ENCODE data around the gene FAM219A. TPM values are rescaled to one million over a fixed set of nuclear protein-coding genes. Genes with fewer than 3 reads are reported as not detected.

The FAM219A gene
- total RNA-seq, 2 experiments from 2014 or later: 11.7 to 13.4 TPM

DNA sequence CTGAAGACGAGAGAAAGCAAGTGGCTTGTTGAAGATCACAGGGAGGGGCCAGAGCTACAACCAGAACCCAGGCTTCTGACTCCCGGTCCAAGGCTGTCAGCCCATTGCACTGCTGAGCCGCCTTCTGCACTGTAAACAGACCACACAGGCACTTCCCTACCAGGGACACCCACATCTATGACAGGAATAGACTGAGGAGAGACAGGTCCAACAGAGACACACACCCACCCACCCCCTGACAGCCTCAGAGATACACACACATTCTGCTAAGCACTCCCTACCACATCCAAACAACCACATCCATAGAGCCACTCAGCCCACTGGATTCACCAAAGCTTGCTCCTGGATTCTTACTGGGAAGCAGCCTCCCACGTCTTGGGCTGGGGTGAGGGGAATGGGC, 58.6 kb downstream of the FAM219A start:
- H3K4me3 Mint-ChIP-seq: no peak overlapping the region
- ATAC-seq (ENCODE audit: low read depth) (no peak), DNase-seq (no peak)
- POLR2A ChIA-PET: no interaction called here
- H3K27ac Mint-ChIP-seq: no peak overlapping the region
- no peaks in the 10 kb centered on the region for H3K27me3 Mint-ChIP-seq
- no peaks in the 10 kb centered on the region for H3K4me1 Mint-ChIP-seq
- H3K9me3 Mint-ChIP-seq: no peaks in the 10 kb centered on the region
- H3K36me3 Mint-ChIP-seq: no peaks in the 10 kb centered on the region

DNA sequence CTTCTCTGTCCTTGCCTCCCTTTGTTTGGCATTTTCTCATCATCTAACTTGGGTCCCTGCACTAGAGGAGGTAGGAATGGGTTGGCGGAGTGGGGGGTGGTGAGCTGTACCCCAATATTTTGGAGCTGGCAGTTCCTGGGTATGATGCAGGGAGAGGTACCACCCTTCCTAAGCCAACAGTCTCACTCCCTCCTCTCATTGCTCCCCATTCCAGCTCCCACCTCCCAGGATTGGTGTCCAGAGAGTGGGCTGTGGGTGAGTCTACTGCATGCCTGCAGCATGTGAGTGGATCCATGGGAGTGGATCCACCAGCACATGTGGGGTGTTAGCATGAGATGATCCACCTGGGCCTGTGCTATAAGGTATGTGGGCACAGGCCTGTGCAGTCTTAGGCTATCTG, 59.5 kb downstream of the FAM219A start:
- POLR2A ChIA-PET: no interaction called here

DNA sequence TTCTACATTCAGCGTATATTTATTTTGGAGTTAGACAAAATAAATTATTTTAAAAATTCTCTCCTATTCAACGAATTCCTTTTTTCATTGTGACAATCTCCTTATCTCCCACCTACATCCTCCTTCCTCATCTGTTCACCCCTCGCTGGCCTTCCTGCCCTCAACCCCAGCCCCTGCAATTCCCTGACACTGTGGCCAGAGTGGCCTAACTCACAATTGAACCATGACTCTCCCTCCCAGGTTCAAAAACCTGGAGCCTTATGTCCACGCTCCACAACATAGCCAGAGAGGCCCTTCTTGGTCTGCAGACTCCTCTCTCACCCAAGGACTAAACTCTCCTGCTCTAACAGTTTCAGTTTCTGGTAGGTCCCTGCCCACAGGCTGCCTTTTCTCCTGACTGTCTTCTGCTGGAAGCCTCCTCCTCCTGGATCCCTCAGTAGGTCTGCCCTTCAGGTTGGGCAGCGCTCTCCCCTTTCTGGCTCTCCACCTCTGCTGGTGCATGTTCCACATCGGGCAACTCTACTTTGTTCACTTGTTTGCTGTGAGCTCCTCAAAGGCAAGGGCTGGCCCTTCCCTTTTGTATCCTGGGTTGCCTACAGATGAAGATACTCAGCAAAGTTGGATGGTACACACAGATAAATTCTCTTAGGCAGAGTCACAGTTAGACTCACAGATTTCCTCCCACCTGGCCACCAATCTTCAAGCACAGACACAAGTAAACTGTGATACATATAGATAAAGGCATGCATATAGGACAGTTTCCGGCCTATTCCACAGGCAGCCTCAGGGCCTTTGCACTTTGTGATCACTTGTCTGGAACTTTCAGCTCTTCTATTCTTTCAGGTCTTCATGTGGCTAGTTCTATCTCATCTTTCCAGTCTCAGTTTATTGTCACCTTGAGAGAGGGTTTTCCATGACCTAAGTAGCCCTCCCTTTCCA, 61.8 kb downstream of the FAM219A start:
- H3K36me3 Mint-ChIP-seq: no peaks in the 10 kb centered on the region
- POLR2A ChIA-PET: no interaction called here
- peaks cover 4% of the 10 kb centered on the region for H3K4me1 Mint-ChIP-seq
- H3K27me3 Mint-ChIP-seq: peaks cover 9% of the 10 kb centered on the region
- no peak for ATAC-seq (ENCODE audit: low read depth)
- no peak overlapping the region for H3K4me3 Mint-ChIP-seq
- H3K27ac Mint-ChIP-seq: no peak overlapping the region
- H3K9me3 Mint-ChIP-seq: no peaks in the 10 kb centered on the region
- DNase-seq: no peak

More for the DNA sequence above, 59.5 kb downstream of the FAM219A start:
- Mint-ChIP-seq H3K36me3 (no peaks in the 10 kb centered on the region), H3K4me3 (no peak overlapping the region), H3K27ac (no peak overlapping the region), H3K4me1 (no peaks in the 10 kb centered on the region), H3K9me3 (no peaks in the 10 kb centered on the region), H3K27me3 (no peaks in the 10 kb centered on the region)
- DNase-seq (no peak), ATAC-seq (ENCODE audit: low read depth) (no peak)

DNA sequence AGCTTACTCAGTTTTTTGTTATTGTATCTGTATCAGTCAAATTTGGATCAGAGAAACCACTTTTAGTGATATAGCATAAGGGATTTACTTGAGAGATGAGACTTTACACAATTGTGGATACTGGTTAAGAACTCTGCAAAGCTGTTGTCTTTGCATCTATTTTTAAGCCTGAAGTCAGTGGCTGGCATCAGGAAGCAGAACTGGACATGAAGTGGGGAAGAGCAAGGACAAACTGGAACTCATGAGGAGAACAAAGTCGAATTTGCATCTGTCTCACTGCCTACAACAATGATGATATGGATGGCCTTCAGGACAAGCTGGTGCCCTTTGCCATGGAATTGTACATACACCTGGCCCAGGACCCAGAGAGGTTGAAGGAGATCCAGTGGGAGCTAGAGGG, 65.9 kb downstream of the FAM219A start:
- POLR2A ChIA-PET: no interaction called here
- peaks cover 19% of the 10 kb centered on the region for H3K27me3 Mint-ChIP-seq
- no peak overlapping the region for H3K27ac Mint-ChIP-seq
- no peak for DNase-seq
- ATAC-seq (ENCODE audit: low read depth): no peak
- H3K9me3 Mint-ChIP-seq: no peaks in the 10 kb centered on the region
- peaks cover 4% of the 10 kb centered on the region for H3K4me1 Mint-ChIP-seq
- H3K4me3 Mint-ChIP-seq: no peak overlapping the region
- no peaks in the 10 kb centered on the region for H3K36me3 Mint-ChIP-seq

DNA sequence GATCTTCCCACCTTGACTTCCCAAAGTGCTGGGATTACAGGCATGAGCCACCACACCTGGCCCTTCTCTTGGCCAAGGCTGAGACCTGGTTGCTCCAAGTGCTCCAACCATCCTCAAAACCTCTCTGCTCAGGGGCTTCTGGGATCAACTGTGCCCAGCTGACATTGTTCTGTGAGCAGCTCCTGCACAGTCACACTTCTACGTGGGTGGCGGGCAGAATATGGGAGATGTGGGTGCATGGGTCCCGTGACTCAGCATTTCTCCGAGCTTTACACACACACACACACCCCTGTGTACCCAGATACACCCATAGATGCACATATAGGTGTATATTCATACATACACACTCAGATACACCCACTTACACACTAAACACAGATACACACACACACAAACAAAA, 71.1 kb downstream of the FAM219A start:
- Mint-ChIP-seq H3K27ac (no peak overlapping the region), H3K9me3 (no peaks in the 10 kb centered on the region), H3K27me3 (peaks cover 14% of the 10 kb centered on the region), H3K36me3 (no peaks in the 10 kb centered on the region), H3K4me3 (no peak overlapping the region), H3K4me1 (peaks cover 7% of the 10 kb centered on the region)
- no peak for ATAC-seq (ENCODE audit: low read depth)
- no peak for DNase-seq
- POLR2A ChIA-PET: no interaction called here

DNA sequence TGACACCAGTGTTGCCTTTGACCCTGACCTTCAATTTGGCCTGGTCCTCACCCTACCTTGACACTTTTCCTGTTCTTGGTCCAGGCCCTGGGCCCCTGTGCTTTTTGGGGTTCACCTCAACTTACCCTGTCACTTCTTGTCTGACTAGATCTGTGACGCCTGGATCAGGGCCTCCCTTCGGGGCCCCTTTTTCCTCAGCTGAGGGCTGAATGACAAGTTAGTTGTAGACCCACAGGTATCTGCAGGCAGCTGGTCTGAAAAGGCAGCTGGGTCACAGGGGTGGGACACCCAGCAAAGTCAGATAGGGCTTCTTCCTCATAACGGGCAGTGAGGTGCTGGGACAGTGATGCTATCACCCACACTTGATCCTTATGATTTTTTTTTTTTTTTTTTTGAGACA, 71.7 kb downstream of the FAM219A start:
- no peak for DNase-seq
- H3K4me3 Mint-ChIP-seq: no peak overlapping the region
- H3K4me1 Mint-ChIP-seq: peaks cover 4% of the 10 kb centered on the region
- ATAC-seq (ENCODE audit: low read depth): no peak
- peaks cover 13% of the 10 kb centered on the region for H3K27me3 Mint-ChIP-seq
- POLR2A ChIA-PET: no interaction called here
- H3K27ac Mint-ChIP-seq: no peak overlapping the region
- no peaks in the 10 kb centered on the region for H3K9me3 Mint-ChIP-seq
- H3K36me3 Mint-ChIP-seq: no peaks in the 10 kb centered on the region

DNA sequence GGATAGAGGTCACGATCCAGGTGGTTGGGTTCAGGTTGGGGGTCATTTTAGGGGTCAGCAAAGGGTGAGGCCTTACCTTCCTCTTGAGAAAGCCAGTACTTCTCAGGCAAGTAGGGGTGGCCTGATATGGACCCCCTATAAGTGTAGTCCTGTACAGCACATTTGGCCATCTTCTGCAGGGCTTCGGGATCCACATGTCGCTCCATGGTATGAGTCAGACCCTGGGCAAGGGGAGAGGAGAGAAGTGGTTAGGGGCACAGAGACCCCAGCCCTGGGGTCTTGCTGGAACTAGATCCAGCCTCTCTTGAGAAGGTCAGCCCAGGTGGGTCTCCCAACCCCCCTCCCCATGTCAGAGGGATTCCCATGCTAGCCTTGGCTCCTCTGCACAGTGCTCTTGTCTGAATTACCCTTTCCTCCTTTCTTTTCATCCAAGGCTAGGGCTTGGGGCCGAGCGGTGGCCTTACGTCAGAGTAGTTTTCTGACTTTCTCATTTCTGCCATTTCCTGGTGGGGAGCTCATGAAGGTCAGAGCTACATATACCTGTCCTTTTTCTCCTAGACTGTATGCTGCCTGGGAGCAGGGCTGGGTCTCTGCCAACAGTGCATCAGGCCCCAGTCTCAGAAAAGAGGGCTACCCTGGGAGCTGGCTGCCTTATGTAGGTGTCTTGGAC, 72.7 kb downstream of the FAM219A start:
- DNase-seq (no peak), ATAC-seq (ENCODE audit: low read depth) (no peak)
- no peak overlapping the region for H3K27ac Mint-ChIP-seq
- no peaks in the 10 kb centered on the region for H3K36me3 Mint-ChIP-seq
- POLR2A ChIA-PET: interaction anchor here (0.7 kb wide), 1 partner anchor 170 kb away, joined by 6 read pairs; no protein-coding TSS in a partner anchor
- no peak overlapping the region for H3K4me3 Mint-ChIP-seq
- peaks cover 11% of the 10 kb centered on the region for H3K27me3 Mint-ChIP-seq
- H3K4me1 Mint-ChIP-seq: peaks cover 8% of the 10 kb centered on the region
- H3K9me3 Mint-ChIP-seq: no peaks in the 10 kb centered on the region

DNA sequence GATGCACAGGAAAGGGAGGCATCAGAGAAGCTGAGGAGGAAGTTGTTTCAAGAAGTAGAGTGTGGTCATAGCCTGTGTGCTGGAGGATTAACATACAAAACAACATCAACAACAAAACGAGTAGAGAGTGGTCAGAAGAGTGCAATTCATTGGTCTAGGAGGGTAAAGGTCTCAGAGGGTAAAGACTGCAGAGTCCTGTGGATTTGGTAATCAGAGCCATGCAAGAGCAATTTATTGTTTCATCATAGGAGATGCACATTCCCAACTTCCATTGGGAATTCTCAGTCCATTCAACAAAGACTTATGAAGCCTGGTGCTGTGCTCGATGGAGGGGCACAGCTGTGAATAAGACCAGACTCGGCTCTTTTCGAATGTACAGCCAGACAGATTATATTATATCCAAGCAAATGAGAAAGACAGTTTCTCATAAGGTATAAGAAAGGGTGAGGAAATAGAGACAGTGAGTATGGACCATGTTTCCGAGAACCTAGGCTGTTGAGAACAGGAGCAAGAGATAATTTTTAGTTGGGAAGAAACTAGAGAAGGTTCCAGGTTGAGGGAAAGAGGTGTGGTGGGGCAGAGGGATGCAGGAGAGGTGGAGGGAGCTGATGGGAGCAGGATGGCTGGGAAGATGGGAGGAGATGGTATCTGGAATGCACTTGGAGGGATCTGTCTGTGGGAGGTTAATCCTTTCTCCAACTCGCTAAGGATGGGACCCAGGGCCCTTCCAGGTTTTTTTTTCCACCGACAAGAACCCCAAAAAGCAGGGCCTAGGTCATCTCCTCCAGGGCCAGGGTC, 73.8 kb downstream of the FAM219A start:
- Mint-ChIP-seq H3K9me3 (no peaks in the 10 kb centered on the region), H3K4me3 (no peak overlapping the region), H3K4me1 (peaks cover 16% of the 10 kb centered on the region), H3K36me3 (no peaks in the 10 kb centered on the region), H3K27ac (no peak overlapping the region), H3K27me3 (peaks cover 10% of the 10 kb centered on the region)
- DNase-seq: no peak
- ATAC-seq (ENCODE audit: low read depth): no peak
- POLR2A ChIA-PET: interaction anchor here (0.7 kb wide), 1 partner anchor 171 kb away, joined by 6 read pairs; no protein-coding TSS in a partner anchor

DNA sequence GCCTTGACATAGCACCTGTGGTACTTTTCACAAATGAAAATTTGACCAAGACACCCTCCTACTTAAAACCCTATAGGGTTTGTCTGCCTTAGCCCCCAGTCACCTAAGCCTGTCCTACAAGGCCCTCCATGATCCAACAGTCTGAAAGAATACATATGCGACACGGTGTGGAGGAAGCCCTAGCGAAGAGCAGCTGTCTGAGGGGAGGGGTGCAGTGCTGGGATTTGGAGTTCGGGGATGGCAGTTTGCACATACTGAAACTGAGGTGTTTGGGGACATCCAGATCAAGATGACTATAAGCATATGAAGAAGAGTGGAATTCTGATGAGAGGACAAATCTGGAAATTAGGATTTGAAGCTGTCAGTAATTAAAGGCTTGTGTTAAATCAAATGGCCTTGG, 74.5 kb downstream of the FAM219A start:
- Mint-ChIP-seq H3K4me1 (peaks cover 18% of the 10 kb centered on the region), H3K9me3 (no peaks in the 10 kb centered on the region), H3K36me3 (no peaks in the 10 kb centered on the region), H3K27ac (no peak overlapping the region), H3K4me3 (no peak overlapping the region), H3K27me3 (peaks cover 10% of the 10 kb centered on the region)
- ATAC-seq (ENCODE audit: low read depth): no peak
- POLR2A ChIA-PET: no interaction called here
- DNase-seq: no peak

DNA sequence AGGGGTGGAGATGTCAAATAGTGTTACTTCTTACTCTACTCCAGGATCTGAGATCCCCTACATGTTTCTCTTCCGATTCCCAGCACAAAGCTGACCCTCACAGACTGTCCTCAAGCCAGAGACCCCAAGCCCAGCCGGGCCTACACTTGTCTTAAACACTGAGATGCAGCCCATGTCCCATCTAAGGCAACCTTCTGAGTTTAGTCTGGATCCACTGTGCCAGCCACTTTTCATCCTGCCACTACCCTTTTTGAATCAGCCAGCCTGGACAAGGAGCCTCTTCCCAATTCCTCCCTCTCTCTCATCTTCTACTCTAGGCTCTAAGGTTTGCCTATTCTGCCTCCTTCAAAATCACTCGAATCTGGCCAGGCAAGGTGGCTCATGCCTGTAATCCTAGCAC, 75.5 kb downstream of the FAM219A start:
- Mint-ChIP-seq H3K4me1 (peaks cover 18% of the 10 kb centered on the region), H3K9me3 (no peaks in the 10 kb centered on the region), H3K4me3 (no peak overlapping the region), H3K27ac (no peak overlapping the region), H3K27me3 (peaks cover 10% of the 10 kb centered on the region), H3K36me3 (no peaks in the 10 kb centered on the region)
- DNase-seq (no peak), ATAC-seq (ENCODE audit: low read depth) (no peak)
- POLR2A ChIA-PET: no interaction called here

DNA sequence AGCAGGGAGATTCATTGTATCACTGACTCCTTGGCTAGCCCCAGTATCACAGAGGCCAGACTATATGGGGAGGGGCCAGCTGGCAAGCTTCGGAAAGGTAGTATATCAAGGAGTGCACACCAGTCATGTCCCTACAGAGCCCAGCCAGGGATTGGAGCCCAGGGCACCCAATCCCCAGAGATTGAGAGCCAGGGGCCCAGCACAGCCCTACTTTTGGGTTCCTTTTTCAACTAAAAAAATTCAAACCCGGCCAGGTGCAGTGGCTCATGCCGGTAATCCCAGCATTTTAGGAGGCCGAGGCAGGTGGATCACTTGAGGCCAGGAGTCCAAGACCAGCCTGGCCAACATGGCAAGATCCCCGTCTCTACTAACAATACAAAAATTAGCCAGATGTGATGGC, 76.3 kb downstream of the FAM219A start:
- H3K27ac Mint-ChIP-seq: no peak overlapping the region
- peaks cover 10% of the 10 kb centered on the region for H3K27me3 Mint-ChIP-seq
- POLR2A ChIA-PET: no interaction called here
- H3K4me3 Mint-ChIP-seq: peak overlapping the region; percentile 89
- DNase-seq (no peak), ATAC-seq (ENCODE audit: low read depth) (no peak)
- H3K4me1 Mint-ChIP-seq: peaks cover 18% of the 10 kb centered on the region
- no peaks in the 10 kb centered on the region for H3K36me3 Mint-ChIP-seq
- H3K9me3 Mint-ChIP-seq: no peaks in the 10 kb centered on the region

DNA sequence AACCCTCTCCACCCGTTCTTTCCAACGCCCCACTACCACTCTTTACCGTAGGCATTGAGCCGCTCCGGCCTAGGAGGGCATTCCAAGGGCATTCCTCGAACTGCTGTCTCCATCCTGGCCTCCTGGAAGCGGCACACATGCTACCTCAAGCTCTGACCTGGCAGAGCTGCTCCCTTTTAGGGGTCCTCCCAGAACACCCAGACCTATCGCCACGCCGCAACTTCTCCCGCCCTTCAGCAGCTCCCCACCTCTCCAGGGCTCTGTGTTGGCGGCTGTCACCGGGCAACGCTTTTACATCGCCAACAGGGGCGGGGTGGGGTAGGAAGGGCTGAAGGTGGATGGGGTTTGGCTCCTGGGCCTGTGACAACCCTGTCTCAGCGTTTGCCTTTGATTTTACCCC, 77.0 kb downstream of the FAM219A start:
- no peaks in the 10 kb centered on the region for H3K9me3 Mint-ChIP-seq
- H3K27me3 Mint-ChIP-seq: peaks cover 10% of the 10 kb centered on the region
- no peak for ATAC-seq (ENCODE audit: low read depth)
- POLR2A ChIA-PET: interaction anchor here (1.0 kb wide), 1 partner anchor 51 kb away, joined by 3 read pairs; no protein-coding TSS in a partner anchor
- no peak overlapping the region for H3K27ac Mint-ChIP-seq
- H3K4me3 Mint-ChIP-seq: peak overlapping the region; percentile 89
- peaks cover 18% of the 10 kb centered on the region for H3K4me1 Mint-ChIP-seq
- DNase-seq: no peak
- H3K36me3 Mint-ChIP-seq: no peaks in the 10 kb centered on the region

Data from activated naive CD8-positive, alpha-beta T cell treated with anti-CD3 and anti-CD28 coated beads, Interleukin-2, amount 10 ng/mL, durations not matched to agents 7 days and 5 days (primary cell).